HAP-1 (cell line): Measurements from ENCODE around the gene KMO.

Source experiments
- DNase-seq, 2 experiments: peaks; one replicate each; pipeline ENCODE4 v3.0.0-alpha.2; 2016 to 2020; ENCODE audit warnings: low spot score in 2 of 2
- H3K27me3 ChIP-seq: fragments of 250-450 bp; sonication (Bioruptor Pico); 2 replicates; pipeline ENCODE4 v1.5.1; 2020; ENCODE audit warnings: low read depth, mild to moderate bottlenecking, moderate library complexity
- H3K36me3 ChIP-seq: fragments of 250-450 bp; sonication (Bioruptor Pico); replicated peaks from 2 replicates; pipeline ENCODE4 v1.5.1; 2020; ENCODE audit warnings: mild to moderate bottlenecking
- H3K4me1 ChIP-seq: fragments of 250-450 bp; sonication (Bioruptor Pico); 2 replicates; pipeline ENCODE4 v1.5.1; 2020; ENCODE audit warnings: mild to moderate bottlenecking
- H3K4me3 ChIP-seq: fragments of 250-450 bp; sonication (Bioruptor Pico); 2 replicates; pipeline ENCODE4 v1.5.1; 2020; ENCODE audit warnings: mild to moderate bottlenecking, moderate library complexity
- H3K9me3 ChIP-seq: fragments of 250-450 bp; sonication (Bioruptor Pico); 2 replicates; pipeline ENCODE4 v1.5.1; 2020; ENCODE audit warnings: mild to moderate bottlenecking, moderate library complexity
- in situ Hi-C: fragments of 300-500 bp; cut with MboI; formaldehyde crosslinking; loops from 3 replicates; pipeline ENCODE4 v1.14.3; 2020; ENCODE audit warnings: low sequenced_read_pairs, inconsistent platforms, mixed read lengths

Gene KMO

GRCh38 chr1:241611736-241612135 is 79.6 kb downstream of the KMO start:
- Histone ChIP-seq H3K9me3 (no peaks in the 10 kb centered on the region), H3K4me3 (no peak overlapping the region), H3K36me3 (no peaks in the 10 kb centered on the region), H3K27me3 (no peaks in the 10 kb centered on the region), H3K4me1 (no peaks in the 10 kb centered on the region)
- in situ Hi-C loops = loop anchor here (10.0 kb wide), 1 partner anchor 373 kb away; no protein-coding TSS in a partner anchor
- DNase-seq = no peak

- in situ Hi-C loops = loop anchor here (10.0 kb wide), 1 partner anchor 372 kb away; no protein-coding TSS in a partner anchor
- Histone ChIP-seq H3K36me3 (no peaks in the 10 kb centered on the region), H3K9me3 (no peaks in the 10 kb centered on the region), H3K4me3 (no peak overlapping the region), H3K4me1 (no peaks in the 10 kb centered on the region), H3K27me3 (no peaks in the 10 kb centered on the region)
- no peak for DNase-seq
Measured at GRCh38 chr1:241612533-241613477, 80.6 kb downstream of the KMO start.

- in situ Hi-C loops = loop anchor here (10.0 kb wide), 1 partner anchor 371 kb away; no protein-coding TSS in a partner anchor
Measured at GRCh38 chr1:241614144-241614543, 82.0 kb downstream of the KMO start.

GRCh38 chr1:241614572-241614971 is 82.4 kb downstream of the KMO start:
- in situ Hi-C loops = loop anchor here (10.0 kb wide), 1 partner anchor 370 kb away; no protein-coding TSS in a partner anchor
- no peak for DNase-seq
- H3K36me3 ChIP-seq = no peaks in the 10 kb centered on the region

More at GRCh38 chr1:241614144-241614543, 82.0 kb downstream of the KMO start:
- H3K4me3 ChIP-seq = no peak overlapping the region
- no peaks in the 10 kb centered on the region for H3K9me3 ChIP-seq
- no peaks in the 10 kb centered on the region for H3K4me1 ChIP-seq
- no peaks in the 10 kb centered on the region for H3K36me3 ChIP-seq
- no peaks in the 10 kb centered on the region for H3K27me3 ChIP-seq
- DNase-seq = no peak

GRCh38 chr1:241615043-241615974 is 83.1 kb downstream of the KMO start:
- H3K9me3 ChIP-seq = no peaks in the 10 kb centered on the region
- H3K36me3 ChIP-seq = no peaks in the 10 kb centered on the region
- H3K4me1 ChIP-seq = no peaks in the 10 kb centered on the region
- in situ Hi-C loops = loop anchor here (5.0 to 10.0 kb wide), 2 partner anchors 217 to 369 kb away; no protein-coding TSS in a partner anchor
- H3K27me3 ChIP-seq = no peaks in the 10 kb centered on the region
- H3K4me3 ChIP-seq = no peak overlapping the region
- DNase-seq = no peak

More at GRCh38 chr1:241614572-241614971, 82.4 kb downstream of the KMO start:
- H3K9me3 ChIP-seq = no peaks in the 10 kb centered on the region
- H3K4me1 ChIP-seq = no peaks in the 10 kb centered on the region
- H3K27me3 ChIP-seq = no peaks in the 10 kb centered on the region
- H3K4me3 ChIP-seq = no peak overlapping the region

GRCh38 chr1:241617426-241617825 is 85.2 kb downstream of the KMO start:
- in situ Hi-C loops = loop anchor here (5.0 to 10.0 kb wide), 2 partner anchors 215 to 367 kb away; no protein-coding TSS in a partner anchor
- H3K27me3 ChIP-seq = no peaks in the 10 kb centered on the region

GRCh38 chr1:241622669-241623068 is 90.5 kb downstream of the KMO start:
- no peaks in the 10 kb centered on the region for H3K4me1 ChIP-seq
- H3K9me3 ChIP-seq = no peaks in the 10 kb centered on the region
- no peaks in the 10 kb centered on the region for H3K27me3 ChIP-seq
- no peak for DNase-seq
- H3K36me3 ChIP-seq = peaks cover 13% of the 10 kb centered on the region
- no peak overlapping the region for H3K4me3 ChIP-seq
- in situ Hi-C loops = no loop called here

More at GRCh38 chr1:241617426-241617825, 85.2 kb downstream of the KMO start:
- H3K4me1 ChIP-seq = no peaks in the 10 kb centered on the region
- H3K9me3 ChIP-seq = no peaks in the 10 kb centered on the region
- no peaks in the 10 kb centered on the region for H3K36me3 ChIP-seq
- no peak overlapping the region for H3K4me3 ChIP-seq
- DNase-seq = no peak

GRCh38 chr1:241624935-241625334 is 92.8 kb downstream of the KMO start:
- H3K9me3 ChIP-seq = no peaks in the 10 kb centered on the region
- no peaks in the 10 kb centered on the region for H3K27me3 ChIP-seq
- DNase-seq = no peak
- in situ Hi-C loops = no loop called here
- peaks cover 13% of the 10 kb centered on the region for H3K36me3 ChIP-seq
- no peak overlapping the region for H3K4me3 ChIP-seq
- no peaks in the 10 kb centered on the region for H3K4me1 ChIP-seq

GRCh38 chr1:241627453-241628259 is 95.5 kb downstream of the KMO start:
- in situ Hi-C loops = no loop called here
- Histone ChIP-seq H3K27me3 (no peaks in the 10 kb centered on the region), H3K4me3 (no peak overlapping the region), H3K9me3 (no peaks in the 10 kb centered on the region), H3K36me3 (peaks cover 13% of the 10 kb centered on the region), H3K4me1 (no peaks in the 10 kb centered on the region)
- peak; percentile 35 to 40 for DNase-seq

- in situ Hi-C loops = no loop called here
- no peaks in the 10 kb centered on the region for H3K27me3 ChIP-seq
- no peak overlapping the region for H3K4me3 ChIP-seq
- no peaks in the 10 kb centered on the region for H3K9me3 ChIP-seq
- no peaks in the 10 kb centered on the region for H3K4me1 ChIP-seq
- H3K36me3 ChIP-seq = peaks cover 20% of the 10 kb centered on the region
- no peak for DNase-seq
Measured at GRCh38 chr1:241630005-241630404, 97.8 kb downstream of the KMO start.

GRCh38 chr1:241630476-241630875 is 98.3 kb downstream of the KMO start:
- H3K27me3 ChIP-seq = no peaks in the 10 kb centered on the region
- no peak overlapping the region for H3K4me3 ChIP-seq
- H3K4me1 ChIP-seq = no peaks in the 10 kb centered on the region
- peaks cover 23% of the 10 kb centered on the region for H3K36me3 ChIP-seq
- H3K9me3 ChIP-seq = no peaks in the 10 kb centered on the region
- in situ Hi-C loops = no loop called here
- no peak for DNase-seq

- in situ Hi-C loops = no loop called here
- H3K36me3 ChIP-seq = peaks cover 27% of the 10 kb centered on the region
- H3K27me3 ChIP-seq = no peaks in the 10 kb centered on the region
- DNase-seq = no peak
- no peaks in the 10 kb centered on the region for H3K4me1 ChIP-seq
- H3K4me3 ChIP-seq = no peak overlapping the region
- no peaks in the 10 kb centered on the region for H3K9me3 ChIP-seq
Measured at GRCh38 chr1:241630899-241631298, 98.7 kb downstream of the KMO start.

- H3K4me1 ChIP-seq = no peaks in the 10 kb centered on the region
- peaks cover 28% of the 10 kb centered on the region for H3K36me3 ChIP-seq
- in situ Hi-C loops = no loop called here
- no peak for DNase-seq
- H3K27me3 ChIP-seq = no peaks in the 10 kb centered on the region
- H3K9me3 ChIP-seq = no peaks in the 10 kb centered on the region
- no peak overlapping the region for H3K4me3 ChIP-seq
Measured at GRCh38 chr1:241631674-241632073, 99.5 kb downstream of the KMO start.
